HG03460 (cell line): ENCODE data around the gene OTOG.
"Not testable (repeated sequence)": the region's sequence is repeated elsewhere in the genome, so short reads cannot be mapped to it uniquely, and the experiment has no call there.

ENCODE experiments used
- ATAC-seq: cut with Tn5 transposase; IDR thresholded peaks from one replicate; pipeline ENCODE4 v1.9.1; 2021; ENCODE audit not compliant: unreplicated experiment

The OTOG gene

DNA sequence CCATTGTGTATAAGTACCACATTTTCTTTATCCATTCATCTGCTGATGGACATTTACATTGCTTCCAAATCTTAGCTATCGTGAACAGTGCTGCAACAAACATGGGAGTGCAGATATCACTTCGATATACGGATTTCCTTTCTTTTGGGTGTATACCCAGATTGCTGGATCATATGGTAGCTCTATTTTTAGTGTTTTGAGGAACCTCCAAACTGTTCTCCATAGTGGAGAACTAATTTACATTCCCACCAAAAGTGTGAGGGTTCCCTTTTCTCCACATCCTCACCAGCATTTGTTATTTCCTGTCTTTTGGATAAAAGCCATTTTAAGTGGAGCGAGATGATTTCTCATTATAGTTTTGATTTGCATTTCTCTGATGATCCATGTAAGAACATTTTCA lies 75.7 kb downstream of the OTOG start:
- ATAC-seq = not testable (repeated sequence)

DNA sequence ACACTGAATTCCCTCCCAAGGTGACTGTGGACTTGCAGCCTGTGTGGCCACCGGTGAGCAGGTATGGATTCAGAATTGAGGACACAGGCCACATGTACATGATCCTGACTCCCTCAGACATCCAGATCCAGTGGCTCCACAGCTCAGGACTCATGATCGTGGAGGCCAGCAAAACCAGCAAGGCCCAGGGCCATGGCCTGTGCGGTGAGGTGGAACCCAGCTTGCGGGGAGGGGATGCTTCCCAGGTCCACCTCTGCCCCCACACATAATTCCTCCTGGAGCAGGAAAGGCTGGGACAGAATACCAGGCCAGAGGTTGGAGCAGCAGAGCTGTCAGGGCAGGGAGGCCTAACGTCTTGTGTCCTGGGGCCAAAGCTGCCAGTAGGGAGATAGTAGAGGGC lies 82.1 kb downstream of the OTOG start:
- ATAC-seq = no peak

DNA sequence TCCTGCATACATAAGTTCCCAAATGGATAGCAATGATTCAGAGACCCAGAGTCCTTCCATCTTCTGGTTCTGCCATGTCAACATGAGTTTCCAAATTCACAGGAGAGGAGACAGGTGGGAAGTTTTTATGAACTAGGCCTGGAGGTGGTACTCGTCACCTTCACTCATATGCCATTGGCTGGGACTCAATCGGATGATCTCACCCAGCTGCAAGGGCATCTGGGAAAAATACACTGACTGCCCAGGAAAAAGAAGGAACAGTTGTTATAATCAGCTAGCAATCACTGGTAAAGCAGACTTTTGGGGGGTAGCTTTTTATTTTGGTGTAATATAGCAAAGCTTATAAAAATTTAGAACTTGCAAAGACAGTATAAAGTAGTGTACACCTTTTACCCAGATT lies 83.9 kb downstream of the OTOG start:
- no peak for ATAC-seq

DNA sequence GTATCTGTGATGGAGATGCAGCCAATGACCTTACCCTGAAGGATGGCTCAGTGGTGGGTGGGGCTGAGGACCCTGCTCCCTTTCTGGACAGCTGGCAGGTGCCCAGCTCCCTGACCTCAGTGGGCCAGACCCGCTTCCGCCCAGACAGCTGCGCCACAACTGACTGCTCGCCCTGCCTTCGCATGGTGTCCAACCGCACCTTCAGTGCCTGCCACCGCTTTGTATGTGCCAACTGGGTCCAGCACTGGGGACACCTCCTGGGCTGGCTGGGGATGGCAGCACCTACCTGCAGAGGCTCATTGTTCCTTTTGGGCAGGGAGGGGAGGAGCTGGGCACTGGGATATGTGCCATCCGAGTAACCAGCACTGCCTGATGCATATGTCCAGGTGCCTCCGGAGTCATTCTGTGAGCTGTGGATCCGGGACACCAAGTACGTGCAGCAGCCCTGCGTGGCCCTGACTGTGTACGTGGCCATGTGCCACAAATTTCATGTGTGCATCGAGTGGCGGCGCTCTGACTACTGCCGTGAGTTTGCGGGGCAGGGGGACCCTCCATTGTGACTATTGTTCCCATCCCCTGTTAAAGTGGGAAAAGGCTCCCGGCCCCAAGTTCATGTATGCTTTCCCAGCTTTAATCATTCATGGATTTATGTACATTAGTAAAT lies 84.8 kb downstream of the OTOG start:
- ATAC-seq = no peak

DNA sequence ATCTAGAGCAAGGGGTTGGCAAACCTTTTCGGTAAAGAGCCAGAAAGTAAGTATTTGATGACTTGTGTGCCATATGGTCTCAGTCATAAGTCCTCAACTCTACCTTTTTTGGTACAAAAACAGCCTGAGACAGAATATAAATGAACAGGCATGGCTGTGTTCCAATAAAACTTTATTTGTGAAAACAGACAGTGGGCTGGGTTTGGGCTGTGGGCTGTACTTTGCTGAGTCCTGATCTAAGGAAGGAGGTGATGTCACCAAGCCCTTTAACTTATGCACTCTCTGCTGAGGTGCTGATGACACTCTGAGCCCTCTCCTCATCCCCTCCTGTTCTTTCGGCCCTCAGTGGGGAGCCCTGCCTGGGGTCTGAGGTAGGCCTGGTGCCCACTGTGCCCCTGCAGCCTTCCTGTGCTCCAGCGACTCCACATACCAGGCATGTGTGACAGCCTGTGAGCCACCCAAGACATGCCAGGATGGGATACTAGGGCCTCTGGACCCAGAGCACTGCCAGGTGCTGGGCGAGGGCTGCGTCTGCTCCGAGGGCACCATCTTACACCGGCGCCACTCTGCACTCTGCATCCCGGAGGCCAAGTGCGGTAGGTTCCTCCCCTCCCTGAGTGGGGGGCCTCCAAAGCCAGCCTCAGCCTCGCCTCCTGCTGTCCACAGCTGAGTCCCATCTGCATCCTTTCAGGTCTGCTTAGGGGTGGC lies 86.4 kb downstream of the OTOG start:
- no peak for ATAC-seq

DNA sequence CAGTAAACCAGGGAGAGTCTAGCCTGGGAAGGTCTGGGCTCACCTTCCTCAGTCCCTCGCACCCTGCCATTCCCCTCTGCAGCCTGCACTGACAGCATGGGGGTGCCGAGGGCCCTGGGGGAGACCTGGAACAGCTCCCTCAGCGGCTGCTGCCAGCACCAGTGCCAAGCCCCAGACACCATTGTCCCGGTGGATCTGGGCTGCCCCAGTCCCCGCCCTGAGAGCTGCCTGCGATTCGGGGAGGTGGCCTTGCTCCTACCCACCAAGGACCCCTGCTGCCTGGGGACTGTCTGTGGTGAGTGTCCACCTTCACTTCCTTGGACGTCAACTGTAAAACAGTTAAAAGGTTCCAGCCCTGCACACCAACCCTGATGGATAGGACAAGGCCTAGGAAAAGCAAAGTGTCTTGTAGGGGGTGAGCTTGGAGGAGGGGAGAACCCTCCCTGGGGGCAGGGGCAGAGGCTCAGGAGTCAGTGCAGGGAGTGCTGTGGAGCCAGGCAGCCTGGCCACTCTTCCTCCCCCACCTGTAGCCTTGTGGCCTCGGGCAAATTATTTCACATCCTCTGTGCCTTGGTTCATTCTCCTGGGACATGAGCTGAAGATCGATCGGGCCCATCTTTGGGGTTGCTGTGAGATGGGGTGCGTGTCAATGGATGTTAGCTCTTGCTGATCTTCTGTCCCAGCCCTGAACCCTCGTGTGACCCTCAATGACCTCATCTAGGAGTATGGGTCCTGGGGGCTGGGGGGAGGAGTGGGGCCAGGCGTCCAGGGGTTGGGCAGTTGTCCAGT lies 87.1 kb downstream of the OTOG start:
- no peak for ATAC-seq

DNA sequence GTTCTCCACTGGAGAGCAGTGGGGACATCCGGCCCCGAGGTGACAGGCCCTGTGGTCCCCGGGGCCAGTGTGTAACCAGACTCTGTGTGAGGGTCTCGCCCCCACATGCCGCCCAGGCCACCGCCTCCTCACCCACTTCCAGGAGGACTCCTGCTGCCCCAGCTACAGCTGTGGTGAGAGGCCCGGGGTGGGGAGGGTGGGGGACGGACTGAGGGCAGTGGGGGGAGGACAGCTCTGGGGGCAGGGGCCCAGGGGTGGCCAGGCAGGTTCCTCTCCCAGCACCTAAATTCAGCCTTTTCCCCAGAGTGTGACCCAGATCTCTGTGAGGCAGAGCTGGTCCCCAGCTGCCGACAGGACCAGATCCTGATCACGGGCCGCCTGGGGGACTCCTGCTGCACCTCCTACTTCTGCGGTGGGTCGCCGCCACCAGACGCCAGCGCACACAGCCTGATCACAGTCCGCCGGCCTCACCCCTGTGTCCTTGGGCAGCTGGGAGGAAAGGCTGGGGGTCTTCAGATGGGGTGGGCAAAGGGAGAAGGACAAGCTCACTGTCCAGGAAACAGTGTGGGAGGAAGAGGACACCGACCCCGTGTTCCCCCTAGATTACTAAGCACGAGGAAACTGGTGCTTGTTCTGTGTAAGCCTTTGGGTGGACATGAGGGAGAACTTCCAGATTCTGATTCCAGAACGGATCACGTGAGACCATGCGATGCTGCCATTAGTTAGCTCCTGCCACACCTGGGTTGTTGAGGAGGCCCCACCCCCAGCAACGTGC lies 87.9 kb downstream of the OTOG start:
- no peak for ATAC-seq

DNA sequence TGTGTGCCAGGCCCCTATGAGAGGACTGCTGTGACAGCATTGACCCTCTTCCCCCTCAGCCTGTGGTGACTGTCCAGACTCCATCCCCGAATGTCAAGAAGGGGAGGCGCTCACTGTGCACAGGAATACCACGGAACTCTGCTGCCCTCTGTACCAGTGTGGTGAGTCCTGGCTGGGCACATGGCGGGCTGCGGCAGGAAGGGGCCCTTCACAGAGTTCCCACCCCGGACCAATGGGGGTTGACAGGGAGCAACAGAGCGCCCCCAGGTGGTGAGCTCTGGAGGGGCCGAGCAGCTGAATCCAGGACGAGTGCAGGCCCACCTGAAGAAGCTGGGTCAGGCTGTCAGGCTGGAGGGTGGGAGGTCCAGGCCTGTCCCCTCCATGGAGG lies 88.5 kb downstream of the OTOG start:
- ATAC-seq = no peak

DNA sequence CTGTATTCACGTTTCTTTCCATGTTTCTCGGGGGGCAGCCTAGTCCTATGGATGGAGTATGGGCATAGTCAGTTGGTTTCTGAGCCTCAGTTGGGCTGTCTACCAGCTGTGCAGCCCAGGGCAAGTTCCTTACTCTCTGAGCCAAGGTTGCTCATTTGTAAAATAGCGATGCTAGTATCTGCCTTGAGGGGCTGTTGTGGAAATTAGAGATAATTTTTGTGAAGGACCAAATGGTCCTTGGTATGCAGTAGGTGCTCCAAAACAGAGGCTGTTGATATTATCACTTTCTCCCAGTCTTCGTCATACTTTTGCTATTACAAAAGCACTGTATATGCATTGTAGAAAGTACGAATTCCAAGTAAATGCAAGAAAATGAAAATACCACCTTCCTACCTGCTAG lies 89.7 kb downstream of the OTOG start:
- no peak for ATAC-seq

DNA sequence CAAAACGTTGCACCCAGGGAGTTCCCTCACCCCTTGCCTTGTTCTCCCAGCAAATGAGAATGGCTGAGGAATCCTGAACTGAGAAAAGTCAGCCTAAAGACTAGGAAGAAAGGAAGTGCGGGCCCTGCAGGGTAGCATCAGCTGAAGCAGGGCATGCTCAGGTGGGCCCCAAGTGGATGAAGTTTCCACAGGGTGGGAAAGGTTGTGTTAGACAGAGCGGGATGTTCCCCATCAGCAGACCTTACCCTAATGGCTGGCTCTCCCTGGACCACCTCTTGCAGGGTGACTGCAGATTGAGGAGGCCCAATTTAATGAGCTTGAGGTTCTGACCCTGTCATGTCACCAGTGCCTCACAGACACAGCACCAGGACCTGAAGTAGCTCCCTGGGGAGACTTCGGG lies 90.8 kb downstream of the OTOG start:
- no peak for ATAC-seq

DNA sequence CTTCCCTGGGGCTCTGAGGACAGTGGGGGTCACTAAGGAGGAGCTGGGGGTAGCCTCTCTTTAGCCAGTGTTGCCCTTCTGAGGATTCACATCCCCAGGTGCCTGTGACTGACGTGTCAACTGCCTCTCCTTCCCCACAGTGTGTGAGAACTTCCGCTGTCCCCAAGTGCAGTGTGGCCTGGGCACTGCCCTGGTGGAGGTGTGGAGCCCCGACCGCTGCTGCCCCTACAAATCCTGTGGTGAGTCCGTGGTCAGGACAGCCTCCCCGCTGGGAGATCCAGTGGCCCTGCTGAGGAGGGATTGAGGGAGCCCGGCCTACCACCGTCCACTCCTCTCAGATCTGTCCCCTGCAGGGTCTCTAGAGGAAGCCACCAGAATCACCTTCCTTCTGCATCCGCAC lies 91.3 kb downstream of the OTOG start:
- ATAC-seq = no peak

DNA sequence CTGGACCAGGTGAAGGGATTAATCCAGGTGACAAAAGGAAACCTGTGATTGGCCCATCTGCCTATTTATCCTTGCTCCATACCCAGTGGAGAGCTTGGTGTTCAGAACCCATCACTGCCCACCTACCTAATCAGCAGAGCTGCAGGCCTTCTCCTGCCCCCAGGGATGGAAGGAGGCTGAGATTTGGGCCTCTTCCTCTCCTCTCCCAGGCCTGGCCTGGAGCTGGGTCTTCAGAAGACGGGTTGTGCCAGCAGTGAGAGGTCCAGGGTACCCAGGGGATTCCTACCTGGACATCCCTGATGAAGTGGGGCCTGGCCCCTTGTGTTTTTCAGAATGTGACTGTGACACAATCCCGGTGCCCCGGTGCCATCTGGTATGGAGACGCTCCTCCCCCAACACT lies 92.0 kb downstream of the OTOG start:
- no peak for ATAC-seq

DNA sequence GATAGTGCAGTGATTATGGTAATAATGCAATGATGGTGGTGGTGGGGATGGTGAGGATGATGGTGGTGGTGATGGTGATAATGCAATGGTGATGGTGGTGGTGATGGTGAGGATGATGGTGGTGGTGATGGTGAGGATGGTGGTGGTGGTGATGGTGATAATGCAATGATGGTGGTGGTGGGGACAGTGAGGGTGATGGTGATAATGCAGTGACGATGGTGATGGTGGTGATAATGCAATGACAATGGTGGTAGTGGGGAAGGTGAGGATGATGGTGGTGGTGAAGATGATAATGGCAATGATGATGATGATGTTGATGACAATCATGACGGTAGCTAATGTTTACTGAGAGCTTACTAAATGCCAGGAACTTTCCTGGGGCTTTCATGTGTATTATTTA lies 92.7 kb downstream of the OTOG start:
- ATAC-seq = no peak

DNA sequence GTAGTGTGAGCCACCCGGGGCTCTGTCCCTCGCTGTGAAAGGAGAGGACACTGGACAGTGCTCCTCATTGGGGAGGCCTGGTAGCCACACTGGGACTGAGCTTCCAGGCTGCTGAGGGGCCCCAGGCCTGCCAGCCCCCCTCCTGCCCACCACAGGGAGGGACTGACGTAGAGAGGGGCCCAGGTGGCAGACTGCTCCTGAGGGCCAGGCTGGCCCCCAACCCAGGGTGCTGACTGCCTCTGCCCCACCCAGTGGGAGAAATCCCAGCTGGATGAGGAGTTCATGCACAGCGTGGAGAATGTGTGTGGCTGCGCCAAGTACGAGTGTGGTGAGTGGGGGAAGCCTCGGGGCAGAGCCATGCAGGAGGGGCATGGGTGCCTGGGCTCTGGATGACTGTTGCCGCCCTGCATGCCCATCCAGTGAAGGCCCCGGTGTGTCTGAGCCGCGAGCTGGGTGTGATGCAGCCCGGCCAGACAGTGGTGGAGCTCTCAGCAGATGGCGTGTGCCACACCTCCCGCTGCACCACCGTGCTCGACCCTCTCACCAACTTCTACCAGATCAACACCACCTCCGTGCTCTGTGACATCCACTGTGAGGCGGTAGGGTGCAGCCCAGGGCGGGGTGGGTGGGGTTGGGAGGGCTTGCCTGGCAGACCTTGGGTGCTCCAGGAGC lies 93.6 kb downstream of the OTOG start:
- no peak for ATAC-seq

DNA sequence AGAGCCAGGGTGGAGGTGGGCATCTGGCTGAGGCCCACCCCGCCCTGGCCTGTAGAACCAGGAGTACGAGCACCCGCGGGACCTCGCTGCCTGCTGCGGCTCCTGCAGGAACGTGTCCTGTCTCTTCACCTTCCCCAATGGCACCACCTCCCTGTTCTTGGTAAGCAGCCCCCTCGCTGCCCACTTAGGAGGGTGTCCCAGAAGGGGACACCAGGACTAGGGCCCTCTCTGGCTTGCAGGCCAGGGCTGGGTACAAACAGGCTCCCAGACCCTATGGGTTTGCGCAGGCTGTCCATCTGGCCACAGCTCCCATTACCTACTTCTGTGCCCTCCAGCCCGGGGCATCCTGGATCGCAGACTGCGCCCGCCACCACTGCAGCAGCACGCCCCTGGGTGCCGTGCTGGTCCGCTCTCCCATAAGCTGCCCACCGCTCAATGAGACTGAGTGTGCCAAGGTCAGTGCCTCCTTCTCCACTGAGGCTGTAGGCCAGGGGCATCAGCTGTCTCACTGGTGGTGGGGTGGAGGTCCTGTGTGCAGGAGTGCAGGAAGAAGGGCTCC lies 94.8 kb downstream of the OTOG start:
- no peak for ATAC-seq

DNA sequence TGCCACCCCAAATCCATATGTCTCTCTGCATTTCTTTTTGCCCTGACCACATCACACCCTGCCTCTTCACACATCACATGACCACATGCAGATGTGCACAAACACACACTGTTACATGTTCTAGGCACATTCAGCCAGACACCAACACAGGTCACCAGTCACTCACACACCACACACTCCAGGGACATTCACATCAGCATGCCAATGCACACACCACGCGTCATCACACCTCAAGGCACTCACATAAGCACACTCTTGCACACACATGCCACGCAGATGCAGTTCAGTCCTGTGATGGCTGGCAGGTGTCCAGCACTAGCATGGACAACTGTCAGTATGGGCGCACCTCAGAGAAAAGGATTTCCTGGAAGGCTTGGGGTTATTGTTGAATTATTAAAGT lies 95.3 kb downstream of the OTOG start:
- no peak for ATAC-seq

DNA sequence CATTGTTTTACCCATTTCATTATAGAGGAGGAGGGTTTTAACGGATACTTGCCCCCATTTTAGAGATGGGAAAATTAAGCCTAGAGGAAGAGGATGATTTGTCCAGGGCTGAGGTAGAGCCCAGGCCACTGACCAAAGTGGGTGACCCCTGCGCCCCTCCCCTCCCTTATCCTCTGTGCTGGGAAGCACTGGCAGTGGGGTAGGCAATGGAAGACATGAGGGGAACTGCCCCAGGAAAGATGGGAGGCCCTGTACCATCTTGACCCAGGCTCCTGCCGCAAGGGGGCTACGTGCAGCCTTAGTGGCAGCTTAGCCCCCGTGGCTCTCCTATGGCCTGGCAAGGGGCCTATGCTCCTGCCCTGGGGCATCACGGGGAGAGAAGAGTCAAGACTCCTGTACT lies 95.9 kb downstream of the OTOG start:
- ATAC-seq = no peak

DNA sequence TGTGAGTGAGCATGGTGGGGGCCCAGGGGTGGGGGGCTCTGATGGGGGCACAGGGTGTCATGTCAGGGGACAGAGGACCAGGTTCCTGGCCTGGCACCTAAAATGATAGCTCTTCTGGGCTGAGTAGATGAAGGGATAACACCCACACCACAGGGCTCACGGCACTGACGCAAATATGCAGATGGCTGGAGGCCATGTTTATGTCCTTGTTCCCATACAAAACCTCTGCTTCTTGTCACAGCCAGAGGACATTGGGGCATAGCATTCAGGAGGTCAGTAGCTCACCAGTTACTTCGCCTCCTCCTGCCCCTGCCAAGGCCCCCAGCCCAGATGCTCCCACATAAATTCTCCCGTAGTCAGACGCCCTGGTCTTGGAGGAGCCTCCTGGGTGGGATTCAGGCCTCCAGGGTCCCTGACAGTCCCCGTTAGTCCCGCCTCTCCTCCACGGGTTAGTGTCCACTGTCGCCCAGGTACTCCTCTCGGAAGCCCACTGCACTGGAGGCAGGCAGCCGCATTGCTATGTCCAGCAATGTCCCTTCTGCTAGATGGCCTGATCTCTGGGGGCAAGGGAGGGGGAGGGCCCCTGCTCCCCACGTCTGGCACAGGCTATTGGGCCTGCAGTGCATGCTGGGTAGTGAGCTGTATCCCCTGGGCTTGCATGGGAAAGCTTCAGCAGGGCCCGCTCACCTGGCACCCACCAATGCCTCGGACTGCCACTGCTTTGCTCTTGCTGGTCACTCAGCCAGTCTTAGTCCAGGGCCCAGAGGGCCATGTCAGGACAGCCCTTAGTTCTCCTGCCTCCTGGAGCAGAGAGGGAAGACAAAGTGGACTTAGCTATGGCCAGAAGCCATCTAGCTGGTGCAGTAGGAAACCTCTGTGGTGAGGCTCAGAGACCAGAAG lies 96.7 kb downstream of the OTOG start:
- no peak for ATAC-seq

DNA sequence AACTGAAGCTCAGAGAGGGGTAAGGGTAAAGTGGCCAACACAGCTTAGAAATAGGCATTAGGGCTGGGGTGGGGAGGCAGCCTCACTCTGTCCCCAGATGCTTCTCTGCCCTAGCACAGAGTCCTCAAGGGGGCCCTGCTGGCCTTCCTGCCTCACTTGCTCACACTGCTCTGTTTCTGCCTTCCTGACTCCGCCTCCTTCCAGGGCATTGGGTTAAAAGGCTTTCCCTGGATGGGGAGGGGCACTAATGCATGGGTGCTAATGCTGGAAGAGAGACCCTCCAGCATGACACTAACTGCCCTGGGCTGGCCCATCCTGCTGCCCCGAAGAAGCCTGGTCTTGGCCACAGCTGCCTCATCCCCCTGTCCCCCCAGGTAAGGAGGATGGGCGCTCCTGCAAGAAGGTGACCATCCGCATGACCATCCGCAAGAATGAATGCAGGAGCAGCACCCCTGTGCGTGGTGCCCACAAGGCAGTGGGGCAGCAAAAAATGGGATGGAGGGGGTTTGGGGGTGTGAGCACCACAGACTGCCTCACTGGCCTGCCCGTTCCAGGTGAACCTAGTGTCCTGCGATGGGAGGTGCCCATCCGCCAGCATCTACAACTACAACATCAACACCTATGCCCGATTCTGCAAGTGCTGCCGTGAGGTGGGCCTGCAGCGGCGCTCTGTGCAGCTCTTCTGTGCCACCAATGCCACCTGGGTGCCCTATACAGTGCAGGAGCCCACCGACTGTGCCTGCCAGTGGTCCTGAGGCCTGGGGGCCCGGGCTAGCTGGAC lies 98.3 kb downstream of the OTOG start:
- no peak for ATAC-seq
